Measurements from ENCODE around the gene ZNF30. TPM values are rescaled to one million over a fixed set of nuclear protein-coding genes. Genes with fewer than 3 reads are reported as not detected.
"Not testable (repeated sequence)": the region's sequence is repeated elsewhere in the genome, so short reads cannot be mapped to it uniquely, and the experiment has no call there.

The ZNF30 gene
- total RNA-seq, 2 experiments from 2014 or later: 4.4 to 5.6 TPM

GRCh38 chr19:34967551-34967950 is 40.8 kb downstream of the ZNF30 start:
- DNase-seq: no peak
- H3K9me3 Mint-ChIP-seq: peaks cover 37% of the 10 kb centered on the region
- H3K4me3 Mint-ChIP-seq: no peak overlapping the region

GRCh38 chr19:34969721-34970120 is 43.0 kb downstream of the ZNF30 start:
- Mint-ChIP-seq H3K4me3 (no peak overlapping the region), H3K4me1 (peaks cover 15% of the 10 kb centered on the region), H3K27me3 (no peaks in the 10 kb centered on the region), H3K9me3 (peaks cover 31% of the 10 kb centered on the region), H3K36me3 (peaks cover 3% of the 10 kb centered on the region), H3K27ac (no peak overlapping the region)
- DNase-seq: no peak

More at GRCh38 chr19:34967551-34967950, 40.8 kb downstream of the ZNF30 start:
- Mint-ChIP-seq H3K36me3 (peaks cover 11% of the 10 kb centered on the region), H3K4me1 (peaks cover 8% of the 10 kb centered on the region), H3K27me3 (no peaks in the 10 kb centered on the region), H3K27ac (no peak overlapping the region)

GRCh38 chr19:34970185-34970780 is 43.6 kb downstream of the ZNF30 start:
- H3K4me3 Mint-ChIP-seq, DNase-seq, H3K36me3 Mint-ChIP-seq, H3K27me3 Mint-ChIP-seq, H3K27ac Mint-ChIP-seq: not testable (repeated sequence)
- Mint-ChIP-seq H3K9me3 (peaks cover 31% of the 10 kb centered on the region), H3K4me1 (peaks cover 21% of the 10 kb centered on the region)

GRCh38 chr19:34972163-34972705 is 45.5 kb downstream of the ZNF30 start:
- no peak overlapping the region for H3K27ac Mint-ChIP-seq
- DNase-seq: no peak
- peaks cover 30% of the 10 kb centered on the region for H3K9me3 Mint-ChIP-seq
- no peak overlapping the region for H3K4me3 Mint-ChIP-seq
- H3K36me3 Mint-ChIP-seq: peaks cover 9% of the 10 kb centered on the region
- peaks cover 27% of the 10 kb centered on the region for H3K4me1 Mint-ChIP-seq
- H3K27me3 Mint-ChIP-seq: no peaks in the 10 kb centered on the region

GRCh38 chr19:34974646-34975045 is 47.9 kb downstream of the ZNF30 start:
- Mint-ChIP-seq H3K4me1 (peaks cover 27% of the 10 kb centered on the region), H3K4me3 (no peak overlapping the region), H3K9me3 (peaks cover 15% of the 10 kb centered on the region), H3K27me3 (no peaks in the 10 kb centered on the region), H3K27ac (no peak overlapping the region), H3K36me3 (peaks cover 6% of the 10 kb centered on the region)
- no peak for DNase-seq

DNA sequence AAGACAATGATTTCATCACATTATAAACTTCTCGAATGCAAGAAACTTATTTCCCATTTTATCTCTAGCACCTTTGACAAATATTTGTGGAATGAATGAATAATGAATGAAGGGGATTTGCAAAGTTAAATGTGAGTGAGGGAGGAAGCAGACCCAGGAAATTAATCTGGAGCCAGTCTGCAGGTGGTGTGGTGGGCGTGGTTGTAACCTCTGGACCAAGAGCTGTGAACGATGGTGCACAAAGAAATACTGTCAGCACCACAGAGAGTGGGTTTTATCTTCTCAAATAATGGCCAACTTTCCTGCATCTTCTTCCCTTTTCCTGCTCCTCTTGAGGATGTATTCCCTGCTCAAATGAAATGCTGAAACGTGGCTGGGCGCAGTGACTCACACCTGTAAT is 48.4 kb downstream of the ZNF30 start:
- Mint-ChIP-seq H3K27me3 (no peaks in the 10 kb centered on the region), H3K4me3 (no peak overlapping the region), H3K36me3 (peaks cover 6% of the 10 kb centered on the region), H3K4me1 (peaks cover 27% of the 10 kb centered on the region), H3K27ac (no peak overlapping the region), H3K9me3 (peaks cover 11% of the 10 kb centered on the region)
- DNase-seq: no peak

DNA sequence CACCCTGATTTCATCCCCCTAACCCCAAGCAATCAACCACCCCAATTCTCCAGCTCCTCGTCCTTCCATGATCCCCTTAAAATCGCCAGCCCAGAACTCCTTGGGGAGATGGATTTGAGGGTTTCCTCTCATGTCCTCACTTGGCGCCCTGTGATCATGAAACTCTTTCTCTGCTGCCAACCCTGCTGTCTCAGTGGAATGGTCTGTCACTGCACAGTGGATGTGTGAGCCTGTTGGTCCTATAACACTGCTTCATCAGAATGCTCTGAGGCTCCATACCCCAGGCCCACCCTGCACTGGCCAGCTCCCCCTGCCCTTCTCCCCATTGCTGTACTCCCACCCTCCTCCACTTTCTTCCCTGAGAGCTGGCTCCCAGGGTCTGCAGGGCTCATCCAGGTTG is 49.9 kb downstream of the ZNF30 start:
- Mint-ChIP-seq H3K27ac (no peak overlapping the region), H3K27me3 (no peaks in the 10 kb centered on the region), H3K9me3 (peaks cover 11% of the 10 kb centered on the region), H3K4me3 (no peak overlapping the region), H3K4me1 (peaks cover 27% of the 10 kb centered on the region), H3K36me3 (peaks cover 6% of the 10 kb centered on the region)
- DNase-seq: no peak

GRCh38 chr19:34979819-34980640 is 53.3 kb downstream of the ZNF30 start:
- H3K27ac Mint-ChIP-seq: no peak overlapping the region
- no peak for DNase-seq

DNA sequence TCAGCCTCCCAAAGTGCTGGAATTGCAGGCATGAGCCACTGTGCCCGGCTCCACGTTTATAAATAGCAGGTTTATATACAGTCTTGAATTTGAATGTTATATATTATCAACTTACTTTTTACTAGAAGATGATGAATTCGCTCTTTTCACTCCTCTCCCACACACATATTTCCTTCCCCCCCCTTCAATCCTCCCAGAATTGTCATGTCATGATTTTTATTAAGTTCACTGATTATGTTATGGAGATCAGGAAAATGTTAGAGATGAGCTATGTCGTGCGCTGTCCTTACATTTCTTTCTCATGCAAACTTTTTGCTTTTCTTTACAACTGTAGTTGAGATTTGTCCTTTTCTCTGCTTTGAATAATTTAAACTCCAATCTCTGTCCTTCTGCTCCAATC is 55.6 kb downstream of the ZNF30 start:
- H3K4me1 Mint-ChIP-seq: peaks cover 20% of the 10 kb centered on the region
- no peak overlapping the region for H3K27ac Mint-ChIP-seq
- no peak for DNase-seq
- peaks cover 6% of the 10 kb centered on the region for H3K9me3 Mint-ChIP-seq
- no peaks in the 10 kb centered on the region for H3K27me3 Mint-ChIP-seq
- peaks cover 9% of the 10 kb centered on the region for H3K36me3 Mint-ChIP-seq
- H3K4me3 Mint-ChIP-seq: no peak overlapping the region

More at GRCh38 chr19:34979819-34980640, 53.3 kb downstream of the ZNF30 start:
- Mint-ChIP-seq H3K4me1 (peaks cover 18% of the 10 kb centered on the region), H3K4me3 (no peak overlapping the region), H3K9me3 (peaks cover 14% of the 10 kb centered on the region), H3K36me3 (peaks cover 9% of the 10 kb centered on the region), H3K27me3 (no peaks in the 10 kb centered on the region)

- Mint-ChIP-seq H3K27me3 (no peaks in the 10 kb centered on the region), H3K9me3 (peaks cover 6% of the 10 kb centered on the region), H3K27ac (no peak overlapping the region), H3K4me3 (no peak overlapping the region), H3K4me1 (peaks cover 27% of the 10 kb centered on the region), H3K36me3 (peaks cover 9% of the 10 kb centered on the region)
- DNase-seq: no peak
Observed at GRCh38 chr19:34983786-34984185, 57.1 kb downstream of the ZNF30 start.

DNA sequence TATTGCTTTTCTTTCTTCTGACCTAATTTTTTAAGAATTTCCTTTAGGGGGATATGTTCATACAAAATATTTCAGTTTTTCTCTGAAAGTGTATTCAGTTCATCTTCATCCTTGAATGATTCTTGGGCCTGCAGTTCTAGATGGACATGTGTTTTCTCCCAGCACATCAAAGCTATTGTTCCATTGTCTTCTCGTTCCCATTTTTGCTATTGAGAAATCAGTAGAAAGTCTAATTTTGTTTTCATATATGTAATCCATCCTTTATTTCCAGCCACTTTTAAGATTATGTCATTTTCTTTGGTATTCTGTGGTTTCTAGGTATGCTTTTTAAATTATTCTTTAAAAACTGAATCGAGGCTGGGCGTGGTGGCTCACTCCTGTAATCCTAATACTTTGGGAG is 57.6 kb downstream of the ZNF30 start:
- Mint-ChIP-seq H3K36me3 (peaks cover 9% of the 10 kb centered on the region), H3K27me3 (no peaks in the 10 kb centered on the region), H3K4me3 (no peak overlapping the region), H3K27ac (no peak overlapping the region), H3K9me3 (peaks cover 6% of the 10 kb centered on the region), H3K4me1 (peaks cover 32% of the 10 kb centered on the region)
- no peak for DNase-seq

DNA sequence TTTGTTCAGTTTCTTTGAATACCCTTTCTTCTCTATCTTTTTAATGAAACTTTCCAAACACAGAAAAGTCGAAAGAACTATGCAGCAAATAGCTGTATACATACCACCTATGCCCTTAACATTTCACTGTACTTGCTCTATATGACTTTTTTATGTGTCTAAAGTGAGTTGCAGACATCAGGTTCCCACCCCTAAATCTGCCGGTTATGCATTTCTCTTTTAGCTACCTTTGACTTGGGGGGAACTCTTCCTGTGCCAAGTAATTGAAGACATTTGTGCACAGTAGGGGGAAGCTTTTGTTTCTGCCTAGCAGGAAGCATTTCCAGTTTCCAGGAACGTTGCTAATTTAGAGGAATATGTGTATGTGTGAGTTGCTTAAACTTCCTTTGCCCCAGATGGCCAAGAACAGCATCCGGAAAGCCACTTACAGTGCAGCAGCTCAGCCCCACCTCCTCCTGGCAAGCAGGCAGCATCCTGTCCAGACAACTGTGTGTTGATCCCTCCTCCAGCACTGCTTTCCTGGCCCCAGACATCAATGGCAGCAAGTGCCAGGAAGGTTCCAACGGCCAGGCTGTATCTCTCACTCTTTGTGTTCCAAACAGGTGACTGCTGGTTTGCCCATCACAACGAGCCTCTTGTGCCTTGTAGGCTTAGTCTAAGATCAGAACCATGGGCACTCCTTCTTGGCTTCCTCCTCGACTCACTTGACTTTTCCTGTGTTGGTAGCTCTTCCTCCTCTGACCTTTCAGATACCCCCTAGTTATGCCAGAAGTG is 58.7 kb downstream of the ZNF30 start:
- Mint-ChIP-seq H3K36me3 (peaks cover 11% of the 10 kb centered on the region), H3K27ac (peak overlapping the region; percentile 89), H3K4me3 (peak overlapping the region; percentile 75), H3K9me3 (peaks cover 6% of the 10 kb centered on the region), H3K4me1 (peaks cover 39% of the 10 kb centered on the region), H3K27me3 (no peaks in the 10 kb centered on the region)
- no peak for DNase-seq

GRCh38 chr19:34988119-34988518 is 61.4 kb downstream of the ZNF30 start:
- H3K9me3 Mint-ChIP-seq: peaks cover 9% of the 10 kb centered on the region
- peaks cover 53% of the 10 kb centered on the region for H3K4me1 Mint-ChIP-seq
- H3K4me3 Mint-ChIP-seq: no peak overlapping the region
- no peaks in the 10 kb centered on the region for H3K27me3 Mint-ChIP-seq
- H3K27ac Mint-ChIP-seq: no peak overlapping the region
- DNase-seq: no peak
- peaks cover 21% of the 10 kb centered on the region for H3K36me3 Mint-ChIP-seq

DNA sequence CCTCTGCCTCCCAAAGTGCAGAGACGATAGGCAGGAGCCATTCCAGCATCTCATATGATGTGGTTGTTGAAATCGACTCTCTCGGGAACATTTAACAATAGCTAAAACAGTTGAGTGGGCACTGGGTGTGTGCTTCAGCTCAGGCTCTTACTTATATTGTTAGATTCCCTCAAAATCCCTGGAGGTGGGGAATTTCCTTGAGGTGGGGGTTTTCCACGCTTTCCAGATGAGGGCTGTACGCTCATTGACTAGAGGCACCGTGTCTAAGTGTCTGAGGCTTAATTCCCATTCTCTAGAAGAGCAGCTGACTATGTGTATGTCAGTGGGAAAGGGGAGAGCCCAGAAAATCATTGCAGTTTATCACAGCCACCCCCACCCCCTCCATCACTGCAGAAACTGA is 62.6 kb downstream of the ZNF30 start:
- H3K27ac Mint-ChIP-seq: peak overlapping the region; percentile 56
- peaks cover 7% of the 10 kb centered on the region for H3K9me3 Mint-ChIP-seq
- no peak overlapping the region for H3K4me3 Mint-ChIP-seq
- H3K4me1 Mint-ChIP-seq: peaks cover 51% of the 10 kb centered on the region
- DNase-seq: no peak
- H3K36me3 Mint-ChIP-seq: peaks cover 21% of the 10 kb centered on the region
- no peaks in the 10 kb centered on the region for H3K27me3 Mint-ChIP-seq
